Ishikawa (cell line): Measurements from ENCODE around the gene NRROS.

Experiments
- CEBPB ChIP-seq: IDR thresholded peaks from 2 replicates; pipeline ENCODE4 v1.6.1; 2012
- CREB1 ChIP-seq: IDR thresholded peaks from 2 replicates; pipeline ENCODE4 v1.6.1; 2012; ENCODE audit warnings: low read depth
- EGR1 ChIP-seq: IDR thresholded peaks from 2 replicates; pipeline ENCODE4 v1.6.1; 2012
- EP300 ChIP-seq: IDR thresholded peaks from 2 replicates; pipeline ENCODE4 v1.6.1; 2012; ENCODE audit warnings: borderline replicate concordance
- FOXM1 ChIP-seq: IDR thresholded peaks from 2 replicates; pipeline ENCODE4 v1.6.1; 2012; ENCODE audit warnings: low read depth, borderline replicate concordance
- MAX ChIP-seq: IDR thresholded peaks from 2 replicates; pipeline ENCODE4 v1.6.1; 2012
- NFIC ChIP-seq: IDR thresholded peaks from 2 replicates; pipeline ENCODE4 v1.6.1; 2012
- RAD21 ChIP-seq: IDR thresholded peaks from 2 replicates; pipeline ENCODE4 v1.6.1; 2012; ENCODE audit warnings: low read depth
- REST ChIP-seq: IDR thresholded peaks from 2 replicates; pipeline ENCODE4 v1.6.1; 2012; ENCODE audit warnings: low read depth, mild to moderate bottlenecking
- TAF1 ChIP-seq: IDR thresholded peaks from 2 replicates; pipeline ENCODE4 v1.6.1; 2012; ENCODE audit warnings: low read depth, mild to moderate bottlenecking
- TCF12 ChIP-seq: IDR thresholded peaks from 2 replicates; pipeline ENCODE4 v1.6.1; 2012; ENCODE audit warnings: low read depth
- TEAD4 ChIP-seq: IDR thresholded peaks from 2 replicates; pipeline ENCODE4 v1.6.1; 2012
- USF1 ChIP-seq: IDR thresholded peaks from 2 replicates; pipeline ENCODE4 v1.6.1; 2012
- YY1 ChIP-seq: IDR thresholded peaks from 2 replicates; pipeline ENCODE4 v1.6.1; 2012; ENCODE audit warnings: low read depth
- ZBTB7A ChIP-seq: IDR thresholded peaks from 2 replicates; pipeline ENCODE4 v1.6.1; 2012; ENCODE audit warnings: low read depth

NRROS gene

GRCh38 chr3:196650740-196651311 is 11.3 kb downstream of the NRROS start:
- TF ChIP-seq TEAD4, result no peak
- no peak for TF ChIP-seq CEBPB
- TF ChIP-seq REST, result no peak
- TF ChIP-seq NFIC, result no peak
- no peak for TF ChIP-seq ZBTB7A
- no peak for TF ChIP-seq USF1
- no peak for TF ChIP-seq YY1
- no peak for TF ChIP-seq EGR1
- no peak for TF ChIP-seq MAX
- no peak for TF ChIP-seq TAF1
- no peak for TF ChIP-seq TCF12
- no peak for TF ChIP-seq RAD21
- TF ChIP-seq CREB1, result no peak
- TF ChIP-seq EP300, result no peak
- TF ChIP-seq FOXM1, result no peak

GRCh38 chr3:196651819-196652218 is 12.3 kb downstream of the NRROS start:
- TF ChIP-seq FOXM1 (no peak), CEBPB (no peak), TEAD4 (no peak)

- TF ChIP-seq FOXM1, result no peak
- TF ChIP-seq RAD21, result no peak
- TF ChIP-seq TEAD4, result no peak
- no peak for TF ChIP-seq YY1
- TF ChIP-seq CREB1, result no peak
- no peak for TF ChIP-seq NFIC
- no peak for TF ChIP-seq ZBTB7A
- no peak for TF ChIP-seq TCF12
- TF ChIP-seq USF1, result no peak
- no peak for TF ChIP-seq EGR1
Observed at GRCh38 chr3:196652961-196653795, 13.7 kb downstream of the NRROS start.

GRCh38 chr3:196654006-196654734 is 14.7 kb downstream of the NRROS start:
- TF ChIP-seq TCF12 (no peak), CREB1 (no peak), NFIC (no peak), ZBTB7A (no peak), TEAD4 (no peak), REST (no peak), USF1 (no peak), RAD21 (no peak), EGR1 (no peak)

- no peak for TF ChIP-seq RAD21
- no peak for TF ChIP-seq EP300
- TF ChIP-seq TCF12, result no peak
- no peak for TF ChIP-seq FOXM1
- no peak for TF ChIP-seq CEBPB
- TF ChIP-seq EGR1, result no peak
- no peak for TF ChIP-seq CREB1
- no peak for TF ChIP-seq MAX
- no peak for TF ChIP-seq USF1
- no peak for TF ChIP-seq REST
- TF ChIP-seq TAF1, result no peak
- no peak for TF ChIP-seq TEAD4
Observed at GRCh38 chr3:196654735-196655090, 15.2 kb downstream of the NRROS start.
